Measurements from ENCODE around the gene RHOF. TPM values are rescaled to one million over a fixed set of nuclear protein-coding genes. Genes with fewer than 3 reads are reported as not detected.
"Not testable (repeated sequence)": the region's sequence is repeated elsewhere in the genome, so short reads cannot be mapped to it uniquely, and the experiment has no call there.

Gene RHOF
- total RNA-seq, 2 experiments from 2014 or later: 144 to 157 TPM

- Mint-ChIP-seq H3K4me3 (no peak overlapping the region), H3K27me3 (no peaks in the 10 kb centered on the region), H3K36me3 (no peaks in the 10 kb centered on the region), H3K27ac (no peak overlapping the region), H3K4me1 (peaks cover 7% of the 10 kb centered on the region), H3K9me3 (no peaks in the 10 kb centered on the region)
- ATAC-seq (ENCODE audit: low read depth) (no peak), DNase-seq (no peak)
- POLR2A ChIA-PET: interaction anchor here (1.5 kb wide), 1 partner anchor 20 kb away, joined by 5 read pairs; no protein-coding TSS in a partner anchor
Measured at GRCh38 chr12:121769297-121769830, 24.1 kb downstream of the RHOF start.

- no peak for ATAC-seq (ENCODE audit: low read depth)
- H3K27me3 Mint-ChIP-seq: no peaks in the 10 kb centered on the region
- H3K9me3 Mint-ChIP-seq: no peaks in the 10 kb centered on the region
- no peaks in the 10 kb centered on the region for H3K4me1 Mint-ChIP-seq
- H3K4me3 Mint-ChIP-seq: no peak overlapping the region
- H3K36me3 Mint-ChIP-seq: no peaks in the 10 kb centered on the region
- no peak for DNase-seq
- POLR2A ChIA-PET: interaction anchor here (0.5 to 1.4 kb wide), 2 partner anchors 81 to 83 kb away, joined by 3 to 4 read pairs; no protein-coding TSS in a partner anchor
- H3K27ac Mint-ChIP-seq: no peak overlapping the region
Measured at GRCh38 chr12:121767525-121768016, 25.9 kb downstream of the RHOF start.

DNA sequence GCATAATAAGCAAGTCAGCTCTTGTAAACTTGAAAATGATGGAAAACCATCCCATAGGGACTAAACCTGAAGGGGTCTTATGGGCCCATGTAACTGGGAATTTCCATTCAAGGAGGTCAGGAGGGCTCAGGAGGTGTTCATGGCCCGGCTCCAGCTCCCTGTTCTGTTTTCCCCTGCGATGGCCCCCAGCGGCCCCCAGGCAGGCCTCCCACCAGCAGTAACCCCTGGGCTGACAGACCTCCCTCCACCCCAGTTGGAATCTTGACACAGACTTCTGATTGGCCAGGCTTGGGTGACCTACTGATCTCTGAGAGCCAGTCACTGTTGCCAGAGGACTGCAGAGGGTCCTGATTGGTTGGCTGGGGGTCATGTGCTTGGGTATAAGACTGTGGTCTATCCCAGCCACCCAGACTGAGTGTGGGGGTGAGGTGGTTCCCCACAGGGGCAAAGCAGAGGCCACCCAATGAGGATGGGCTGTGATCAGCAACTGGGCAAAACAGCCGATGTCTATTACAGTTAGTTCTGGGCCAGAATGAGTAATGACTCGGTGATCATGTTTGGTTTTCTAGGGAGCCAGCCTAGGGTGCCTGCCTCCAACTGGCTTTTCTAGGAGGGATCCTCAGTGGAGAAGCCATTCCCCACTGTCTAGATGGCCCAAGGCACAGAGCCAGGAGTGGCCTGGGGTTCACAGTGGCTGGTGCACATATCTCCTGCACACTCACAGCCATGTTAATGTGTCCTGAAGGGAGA is 27.0 kb downstream of the RHOF start:
- DNase-seq (no peak), ATAC-seq (ENCODE audit: low read depth) (peak; percentile 29)
- Mint-ChIP-seq H3K4me1 (no peaks in the 10 kb centered on the region), H3K27me3 (no peaks in the 10 kb centered on the region), H3K9me3 (no peaks in the 10 kb centered on the region), H3K36me3 (peaks cover 3% of the 10 kb centered on the region), H3K27ac (no peak overlapping the region), H3K4me3 (no peak overlapping the region)
- POLR2A ChIA-PET: interaction anchor here (1.4 kb wide), 1 partner anchor 80 kb away, joined by 3 read pairs; no protein-coding TSS in a partner anchor

DNA sequence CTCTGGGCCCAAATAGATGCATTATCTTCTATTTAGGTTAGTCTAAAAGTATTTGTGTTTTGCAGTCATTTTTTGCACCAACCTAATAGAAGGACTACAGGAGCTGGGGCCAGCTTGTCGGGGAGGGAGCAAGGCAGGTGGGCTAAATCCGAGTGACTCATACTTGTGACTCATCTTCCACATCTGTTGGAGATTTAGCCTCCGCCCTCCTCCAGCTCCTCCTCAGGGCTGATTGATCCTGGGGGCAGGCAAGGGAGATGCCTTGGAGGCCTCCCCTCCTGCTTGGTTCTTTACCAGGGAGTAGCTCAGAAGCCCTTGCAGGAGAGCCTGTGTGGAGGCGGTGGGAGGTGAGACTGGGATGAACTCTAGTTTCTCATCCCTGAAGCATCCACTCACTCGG is 27.9 kb downstream of the RHOF start:
- Mint-ChIP-seq H3K27me3 (no peaks in the 10 kb centered on the region), H3K36me3 (peaks cover 3% of the 10 kb centered on the region), H3K4me1 (no peaks in the 10 kb centered on the region), H3K4me3 (no peak overlapping the region), H3K9me3 (no peaks in the 10 kb centered on the region), H3K27ac (no peak overlapping the region)
- ATAC-seq (ENCODE audit: low read depth) (no peak), DNase-seq (no peak)
- POLR2A ChIA-PET: no interaction called here

- peaks cover 3% of the 10 kb centered on the region for H3K36me3 Mint-ChIP-seq
- no peak overlapping the region for H3K27ac Mint-ChIP-seq
- no peaks in the 10 kb centered on the region for H3K9me3 Mint-ChIP-seq
- H3K4me3 Mint-ChIP-seq: no peak overlapping the region
- ATAC-seq (ENCODE audit: low read depth) (no peak), DNase-seq (no peak)
- no peaks in the 10 kb centered on the region for H3K27me3 Mint-ChIP-seq
- POLR2A ChIA-PET: no interaction called here
- no peaks in the 10 kb centered on the region for H3K4me1 Mint-ChIP-seq
Measured at GRCh38 chr12:121764808-121765207, 28.7 kb downstream of the RHOF start.

GRCh38 chr12:121762269-121762668 is 31.2 kb downstream of the RHOF start:
- Mint-ChIP-seq H3K4me1 (no peaks in the 10 kb centered on the region), H3K36me3 (peaks cover 3% of the 10 kb centered on the region), H3K27me3 (no peaks in the 10 kb centered on the region), H3K27ac (peak overlapping the region; percentile 5), H3K4me3 (no peak overlapping the region), H3K9me3 (no peaks in the 10 kb centered on the region)
- no peak for DNase-seq
- POLR2A ChIA-PET: interaction anchor here (0.7 to 0.9 kb wide), 4 partner anchors 10 to 296 kb away, joined by 3 to 6 read pairs (median 4); no protein-coding TSS in a partner anchor
- no peak for ATAC-seq (ENCODE audit: low read depth)

DNA sequence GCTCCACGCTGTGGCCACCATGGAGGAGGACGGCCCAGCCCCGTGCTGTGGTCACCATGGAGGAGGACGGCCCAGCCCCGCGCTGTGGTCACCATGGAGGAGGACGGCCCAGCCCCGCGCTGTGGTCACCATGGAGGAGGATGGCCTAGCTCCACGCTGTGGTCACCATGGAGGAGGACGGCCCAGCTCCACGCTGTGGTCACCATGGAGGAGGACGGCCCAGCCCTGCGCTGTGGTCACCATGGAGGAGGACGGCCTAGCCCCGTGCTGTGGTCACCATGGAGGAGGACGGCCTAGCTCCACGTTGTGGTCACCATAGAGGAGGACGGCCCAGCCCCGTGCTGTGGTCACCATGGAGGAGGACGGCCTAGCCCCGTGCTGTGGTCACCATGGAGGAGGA is 35.0 kb downstream of the RHOF start:
- H3K36me3 Mint-ChIP-seq; DNase-seq; H3K27me3 Mint-ChIP-seq; H3K9me3 Mint-ChIP-seq; H3K4me3 Mint-ChIP-seq; POLR2A ChIA-PET; ATAC-seq (ENCODE audit: low read depth); H3K27ac Mint-ChIP-seq: not testable (repeated sequence)
- peaks cover 17% of the 10 kb centered on the region for H3K4me1 Mint-ChIP-seq

GRCh38 chr12:121755591-121755990 is 37.9 kb downstream of the RHOF start:
- Mint-ChIP-seq H3K9me3 (no peaks in the 10 kb centered on the region), H3K36me3 (peaks cover 12% of the 10 kb centered on the region), H3K27me3 (no peaks in the 10 kb centered on the region), H3K4me1 (peaks cover 18% of the 10 kb centered on the region), H3K27ac (peak overlapping the region; percentile 30), H3K4me3 (no peak overlapping the region)
- ATAC-seq (ENCODE audit: low read depth): no peak
- DNase-seq: no peak
- POLR2A ChIA-PET: interaction anchor here (0.6 to 1.6 kb wide), 3 partner anchors 32 to 176 kb away, joined by 3 to 21 read pairs (median 3); partner anchors contain the start of gene TMEM120B

- Mint-ChIP-seq H3K4me1 (peaks cover 18% of the 10 kb centered on the region), H3K4me3 (no peak overlapping the region), H3K36me3 (peaks cover 14% of the 10 kb centered on the region), H3K27ac (no peak overlapping the region), H3K27me3 (no peaks in the 10 kb centered on the region), H3K9me3 (no peaks in the 10 kb centered on the region)
- POLR2A ChIA-PET: no interaction called here
- DNase-seq (no peak), ATAC-seq (ENCODE audit: low read depth) (no peak)
Measured at GRCh38 chr12:121754836-121755235, 38.7 kb downstream of the RHOF start.

DNA sequence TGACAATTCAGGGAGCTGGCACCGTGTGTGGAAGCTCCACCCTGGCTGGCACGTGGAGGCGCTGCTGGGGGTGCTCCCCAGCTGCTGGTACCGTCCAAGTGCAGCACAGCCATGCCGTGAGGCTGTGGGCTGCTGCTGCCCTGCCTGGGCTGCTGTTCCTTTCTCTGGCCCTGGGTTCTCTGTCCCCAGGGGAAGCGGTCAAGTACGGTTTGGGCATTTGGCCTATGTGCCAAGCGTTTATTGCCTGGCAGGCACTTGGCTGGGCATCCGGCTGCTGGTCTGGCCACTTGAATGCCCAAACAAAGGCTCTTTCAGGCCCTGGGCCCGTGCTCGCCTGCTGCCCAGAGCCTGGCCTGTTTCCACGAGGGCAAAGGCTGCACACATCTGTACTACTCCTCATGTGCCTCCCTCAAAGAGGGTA is 39.6 kb downstream of the RHOF start:
- no peak for DNase-seq
- no peak for ATAC-seq (ENCODE audit: low read depth)
- H3K27ac Mint-ChIP-seq: no peak overlapping the region
- no peaks in the 10 kb centered on the region for H3K9me3 Mint-ChIP-seq
- H3K36me3 Mint-ChIP-seq: peaks cover 19% of the 10 kb centered on the region
- peaks cover 18% of the 10 kb centered on the region for H3K4me1 Mint-ChIP-seq
- H3K4me3 Mint-ChIP-seq: no peak overlapping the region
- no peaks in the 10 kb centered on the region for H3K27me3 Mint-ChIP-seq
- POLR2A ChIA-PET: no interaction called here

DNA sequence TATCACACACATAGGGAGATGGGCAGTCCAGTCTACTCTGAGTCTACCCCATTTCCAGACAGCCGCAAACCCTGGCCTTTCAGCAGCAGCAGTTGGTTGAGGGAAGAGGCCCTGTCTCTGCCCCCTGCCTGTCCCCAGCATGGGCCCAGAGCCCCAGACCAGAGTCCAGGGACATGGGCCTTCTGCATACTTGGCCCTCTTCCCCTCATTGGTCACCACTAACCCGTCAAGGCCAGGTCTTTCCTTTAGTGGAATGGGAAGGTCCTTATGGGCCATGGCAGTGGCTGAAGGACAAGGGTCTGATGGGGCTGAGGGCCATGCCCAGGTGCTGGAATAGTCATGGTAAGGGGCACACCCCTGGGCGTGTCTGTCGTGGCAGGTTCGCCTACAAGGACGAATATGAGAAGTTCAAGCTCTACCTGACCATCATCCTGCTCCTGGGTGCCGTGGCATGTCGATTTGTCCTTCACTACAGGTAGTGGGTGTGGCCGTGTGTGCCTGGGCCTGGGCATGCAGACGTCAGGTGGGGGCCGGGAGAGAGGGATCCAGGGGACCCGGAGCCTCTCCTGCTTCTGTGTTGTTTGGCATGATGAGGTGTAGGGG is 41.6 kb downstream of the RHOF start:
- Mint-ChIP-seq H3K4me3 (no peak overlapping the region), H3K27ac (peak overlapping the region; percentile 54), H3K9me3 (no peaks in the 10 kb centered on the region), H3K27me3 (no peaks in the 10 kb centered on the region), H3K36me3 (peaks cover 19% of the 10 kb centered on the region), H3K4me1 (peaks cover 16% of the 10 kb centered on the region)
- ATAC-seq (ENCODE audit: low read depth) (no peak), DNase-seq (no peak)
- POLR2A ChIA-PET: no interaction called here

DNA sequence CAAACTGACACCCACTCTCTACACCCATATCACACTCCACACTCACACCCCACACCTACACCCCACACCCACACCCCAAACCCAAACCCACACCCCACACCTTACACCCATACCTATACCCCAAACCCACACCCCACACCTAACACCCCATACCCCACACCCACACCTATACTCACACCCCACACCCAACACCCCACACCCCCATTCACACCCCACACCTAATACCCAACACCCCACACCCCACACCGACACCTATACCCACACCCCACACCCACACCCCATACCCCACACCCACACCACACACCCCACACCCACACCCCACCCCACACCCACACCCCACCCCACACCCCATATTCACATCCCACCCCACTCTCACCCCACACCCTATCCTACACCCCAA is 42.5 kb downstream of the RHOF start:
- Mint-ChIP-seq H3K9me3 (no peaks in the 10 kb centered on the region), H3K36me3 (peaks cover 16% of the 10 kb centered on the region), H3K4me3 (no peak overlapping the region), H3K4me1 (peaks cover 8% of the 10 kb centered on the region), H3K27me3 (no peaks in the 10 kb centered on the region), H3K27ac (no peak overlapping the region)
- POLR2A ChIA-PET: no interaction called here
- ATAC-seq (ENCODE audit: low read depth) (no peak), DNase-seq (no peak)

DNA sequence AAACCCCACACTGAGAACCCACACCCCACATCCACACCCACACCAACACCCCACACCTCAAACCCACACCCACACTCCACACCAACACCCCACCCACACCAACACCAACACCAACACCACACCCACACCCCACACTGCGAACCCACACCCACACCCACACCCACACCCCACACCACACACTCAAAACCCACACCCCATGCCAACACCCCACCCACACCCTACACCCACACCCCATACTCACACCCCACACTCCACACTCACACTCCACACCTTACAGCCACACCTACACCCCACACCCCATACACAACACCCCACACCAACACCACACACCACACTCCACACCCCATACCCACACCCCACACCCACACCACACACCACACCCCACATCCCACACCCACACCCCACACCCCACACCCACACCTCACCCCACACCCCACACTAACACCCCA is 43.0 kb downstream of the RHOF start:
- Mint-ChIP-seq H3K9me3 (no peaks in the 10 kb centered on the region), H3K27ac (peak overlapping the region; percentile 58), H3K4me1 (peaks cover 5% of the 10 kb centered on the region), H3K36me3 (peaks cover 16% of the 10 kb centered on the region), H3K27me3 (no peaks in the 10 kb centered on the region), H3K4me3 (no peak overlapping the region)
- no peak for ATAC-seq (ENCODE audit: low read depth)
- no peak for DNase-seq
- POLR2A ChIA-PET: no interaction called here

Data from activated naive CD8-positive, alpha-beta T cell treated with anti-CD3 and anti-CD28 coated beads, Interleukin-2, amount 10 ng/mL, durations not matched to agents 7 days and 5 days (primary cell).